ENCODE results near the gene CTNNBIP1.

Gene CTNNBIP1

DNA sequence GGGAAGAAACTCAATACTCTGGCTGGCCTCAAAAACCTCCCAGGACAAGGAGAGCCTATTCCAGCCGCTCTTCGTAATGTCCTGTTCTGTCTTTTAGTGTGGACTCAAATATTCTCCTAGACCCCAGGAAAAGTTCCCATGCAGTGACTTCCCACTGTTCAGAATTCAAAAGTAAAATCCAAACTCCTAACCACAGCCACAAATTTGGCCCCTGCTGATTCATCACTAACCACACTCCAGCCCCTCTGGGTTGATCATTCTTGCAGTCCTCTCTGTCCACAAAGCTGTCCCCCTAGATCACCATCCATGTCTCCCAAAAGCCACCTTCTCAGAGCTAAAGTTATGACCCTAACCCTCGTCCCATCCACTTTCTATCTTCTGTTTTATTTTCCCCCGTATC, 5.1 kb downstream of the CTNNBIP1 start:
- no peak for DNase-seq (ENCODE audit: low read depth in 4 of 4, low spot score in 1 of 4)

DNA sequence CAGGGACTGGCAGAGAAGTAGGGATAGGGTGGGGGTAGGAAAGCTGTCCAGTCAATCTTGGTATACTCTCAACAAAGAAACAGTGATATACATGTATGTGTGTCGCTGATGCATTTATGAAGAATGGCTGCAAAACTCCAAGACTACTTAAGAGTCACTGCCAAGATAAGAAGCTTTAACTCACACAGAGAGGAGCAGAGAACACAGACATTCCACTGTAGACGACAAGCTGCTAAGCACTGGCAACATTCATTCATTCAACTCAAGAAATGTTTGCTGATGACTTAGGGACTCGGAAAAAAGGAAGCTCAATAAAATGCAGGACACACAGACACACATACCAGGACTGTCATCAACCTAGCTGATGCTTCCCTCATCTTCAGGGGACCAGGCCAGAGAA, 5.5 kb downstream of the CTNNBIP1 start:
- DNase-seq (ENCODE audit: low read depth in 4 of 4, low spot score in 1 of 4), result no peak

DNA sequence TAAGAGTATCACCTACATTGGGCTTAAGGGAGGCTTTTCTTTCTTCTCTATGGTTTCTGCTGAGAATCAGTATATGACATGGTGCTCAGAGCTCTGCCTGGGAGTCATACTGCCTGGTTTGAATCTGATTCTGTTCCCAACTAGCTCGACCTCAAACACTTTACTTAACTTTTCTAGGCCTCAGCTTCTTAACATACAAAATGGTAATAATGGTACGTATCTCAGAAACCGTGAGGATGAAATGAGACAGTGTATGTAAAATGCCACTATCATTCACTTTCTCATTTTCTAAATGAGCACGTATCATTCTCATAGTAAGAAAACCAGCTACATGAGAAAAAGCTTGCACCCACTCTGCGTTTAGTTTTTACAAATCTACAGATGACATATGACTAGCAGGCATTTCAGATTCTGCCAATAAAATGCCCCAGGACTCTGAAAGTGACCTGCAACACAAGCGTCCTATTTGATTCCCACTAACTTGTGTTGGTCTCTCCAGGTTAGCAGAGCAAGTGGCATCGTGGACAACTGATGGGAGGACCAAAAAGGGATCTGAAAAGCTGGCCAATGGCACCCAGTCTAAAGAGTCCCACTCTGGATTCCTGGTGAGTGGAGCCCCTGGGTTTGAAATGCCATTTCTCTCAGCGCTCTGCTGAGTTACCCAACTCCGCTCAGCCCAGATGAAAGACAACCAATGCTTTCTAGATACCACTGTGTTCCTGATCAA, 6.1 kb downstream of the CTNNBIP1 start:
- DNase-seq (ENCODE audit: low read depth in 4 of 4, low spot score in 1 of 4), result no peak

DNA sequence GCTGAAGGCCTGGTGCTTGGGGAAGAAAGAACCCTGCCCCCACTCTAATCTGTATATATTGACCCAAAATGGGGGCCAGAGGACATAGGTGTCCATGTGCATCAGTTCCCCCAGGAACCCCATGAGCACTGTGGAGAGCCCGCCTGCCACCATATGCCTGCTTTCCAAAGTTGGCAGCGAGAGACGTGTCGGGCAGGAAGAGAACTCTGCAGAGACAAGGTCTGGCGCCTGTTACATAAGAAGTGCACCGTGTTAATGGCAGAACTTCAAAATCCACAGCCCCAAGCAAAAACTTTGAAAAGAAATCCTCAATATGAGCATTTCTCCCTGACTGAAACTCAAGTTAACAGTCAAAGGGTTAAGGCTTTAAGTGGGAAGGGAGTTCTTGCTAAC, 8.0 kb downstream of the CTNNBIP1 start:
- DNase-seq (ENCODE audit: low read depth in 4 of 4, low spot score in 1 of 4), result no peak

DNA sequence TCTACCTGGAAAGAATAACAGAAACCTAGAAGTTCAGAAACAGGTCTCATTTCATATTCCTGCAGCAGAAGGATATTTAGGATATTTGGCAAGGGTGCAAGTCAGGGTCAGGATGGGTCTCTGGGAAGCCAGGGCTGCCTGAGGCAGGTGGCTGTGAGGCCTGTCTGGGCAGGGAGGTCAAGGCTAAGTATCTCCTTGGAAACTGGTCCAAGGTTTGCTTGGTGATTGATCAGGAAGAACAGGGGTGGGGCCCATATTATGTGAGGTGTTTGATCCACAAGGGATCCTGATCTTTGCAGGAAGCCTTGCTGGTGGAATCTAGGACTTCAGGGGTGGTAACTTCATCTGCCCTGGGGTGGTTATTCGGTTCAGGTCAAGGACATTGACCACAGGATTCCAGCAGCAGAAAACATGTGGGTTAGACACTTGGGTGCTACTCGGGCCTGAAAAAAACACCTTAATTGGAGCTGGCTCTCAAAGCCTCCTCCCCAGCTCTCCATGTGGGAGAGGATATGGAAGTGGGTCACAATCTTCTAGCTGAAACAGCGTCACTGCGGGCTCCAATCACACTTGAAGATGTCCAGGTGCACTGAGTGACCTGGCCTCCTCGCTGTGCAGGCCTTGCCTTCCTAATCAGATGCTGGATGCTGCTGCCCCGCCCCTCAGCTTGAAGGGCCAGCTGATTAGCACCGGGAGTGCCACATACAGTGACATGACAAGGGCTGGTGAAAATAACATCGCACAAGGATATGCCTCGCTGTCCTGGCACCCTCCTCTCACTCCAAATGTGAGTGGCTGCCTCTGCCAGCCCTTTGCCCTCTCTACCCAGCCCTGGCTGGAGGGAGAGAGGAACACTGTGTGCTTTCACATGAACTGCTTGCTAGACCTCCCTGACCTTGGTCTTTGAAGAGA, 8.7 kb downstream of the CTNNBIP1 start:
- DNase-seq (ENCODE audit: low read depth in 4 of 4, low spot score in 1 of 4), result no peak

DNA sequence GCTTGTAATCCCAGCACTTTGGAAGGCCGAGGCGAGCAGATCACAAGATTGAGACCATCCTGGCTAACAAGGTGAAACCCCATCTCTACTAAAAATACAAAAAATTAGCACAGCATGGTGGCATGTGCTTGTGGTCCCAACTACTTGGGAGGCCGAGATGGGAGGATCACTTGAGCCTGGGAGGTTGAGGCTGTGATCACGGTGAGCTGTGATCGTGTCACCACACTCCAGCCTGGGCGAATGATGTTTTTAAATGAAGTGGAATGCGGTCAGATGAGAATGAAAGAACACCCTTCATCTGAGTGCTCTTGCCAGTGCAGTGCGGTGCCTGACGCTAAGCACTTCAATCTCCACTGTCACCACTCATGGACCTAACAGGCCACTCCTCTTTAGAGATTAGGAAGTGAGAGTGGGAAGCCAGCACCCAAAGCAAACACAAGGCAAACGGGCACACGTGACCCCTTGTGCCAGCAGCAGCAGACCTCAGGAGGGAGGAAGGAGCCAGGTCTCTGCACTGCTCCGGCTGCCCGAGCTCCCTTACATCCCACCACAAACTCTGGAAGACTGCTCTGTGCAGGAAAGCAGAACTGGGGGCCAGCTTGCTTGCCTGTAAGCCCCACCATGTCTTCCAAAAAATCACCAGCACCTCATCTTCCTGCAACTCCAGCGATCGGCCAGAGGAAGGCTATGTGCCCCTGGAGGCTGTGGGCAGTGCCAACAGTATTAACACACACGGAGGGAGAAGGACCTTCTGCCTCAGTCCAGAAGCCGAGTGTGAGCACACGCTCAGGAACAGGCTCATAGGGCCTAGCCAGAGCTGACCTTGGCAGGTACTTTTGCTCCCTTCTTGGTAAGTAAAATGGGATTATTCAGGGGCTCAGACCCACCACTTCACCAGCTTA, 9.7 kb downstream of the CTNNBIP1 start:
- DNase-seq (ENCODE audit: low read depth in 4 of 4, low spot score in 1 of 4), result no peak

DNA sequence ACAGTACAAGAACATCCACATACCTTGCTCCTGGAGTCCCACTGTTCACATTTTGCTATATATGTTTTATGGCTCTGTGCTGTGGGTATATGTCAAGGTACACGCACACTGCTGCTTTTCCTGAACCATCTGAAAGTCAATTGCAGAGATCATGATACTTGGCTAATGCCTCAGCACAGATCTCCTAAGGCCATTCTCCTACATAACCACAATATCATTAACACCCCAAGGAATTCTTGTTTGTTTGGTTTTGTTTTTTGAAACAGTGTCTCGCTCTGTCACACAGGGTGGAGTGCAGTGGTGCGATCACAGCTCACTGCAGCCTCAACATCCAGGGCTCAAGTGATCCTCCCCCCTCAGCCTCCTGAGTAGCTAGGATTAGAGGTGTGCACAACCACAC, 16.0 kb downstream of the CTNNBIP1 start:
- DNase-seq (ENCODE audit: low read depth in 4 of 4, low spot score in 1 of 4), result no peak

DNA sequence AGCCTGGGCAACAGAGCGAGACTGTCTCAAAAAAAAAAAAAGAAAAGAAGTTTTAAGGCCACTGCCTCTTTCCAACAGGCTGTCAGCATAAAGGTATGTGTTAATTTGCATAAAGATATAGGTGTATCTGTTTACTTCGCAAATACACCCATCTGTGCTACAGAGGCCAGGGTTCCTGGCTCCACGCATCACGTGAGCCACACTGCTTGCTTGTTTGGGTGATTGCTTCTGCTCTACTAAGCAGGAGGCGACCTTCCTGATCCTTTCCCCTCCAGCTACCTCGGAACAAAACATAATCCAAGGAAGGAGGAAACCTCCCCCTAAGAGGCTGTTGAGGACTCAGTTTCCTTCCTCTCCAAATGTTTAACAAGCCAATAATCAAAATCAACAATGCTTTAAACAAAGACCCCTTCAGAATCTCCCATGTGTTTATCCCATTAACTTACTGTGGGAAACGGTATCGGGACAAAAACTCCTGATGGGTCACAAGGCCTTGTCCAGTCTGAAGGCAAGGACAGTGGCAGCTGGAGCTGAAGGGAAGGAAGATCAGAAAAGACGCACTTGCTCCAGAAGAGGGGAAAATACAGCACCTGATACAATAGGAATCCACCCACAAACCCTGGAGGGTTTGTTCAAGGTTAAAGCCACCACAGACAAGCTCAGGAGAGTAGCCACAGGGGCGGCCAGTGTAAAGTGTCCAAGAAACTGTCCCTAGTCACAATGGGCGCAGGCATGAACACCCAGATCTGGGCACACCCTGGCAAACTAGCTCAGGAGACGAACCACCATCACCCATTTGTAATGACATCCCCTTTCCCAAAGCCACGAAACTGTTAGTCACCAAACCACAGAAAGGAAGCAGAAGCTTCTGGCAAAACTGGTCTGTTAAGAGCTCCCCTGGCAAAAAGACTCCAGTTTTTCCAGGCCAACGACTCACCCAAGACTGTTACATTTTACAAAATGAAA, 17.2 kb downstream of the CTNNBIP1 start:
- no peak for DNase-seq (ENCODE audit: low read depth in 4 of 4, low spot score in 1 of 4)

DNA sequence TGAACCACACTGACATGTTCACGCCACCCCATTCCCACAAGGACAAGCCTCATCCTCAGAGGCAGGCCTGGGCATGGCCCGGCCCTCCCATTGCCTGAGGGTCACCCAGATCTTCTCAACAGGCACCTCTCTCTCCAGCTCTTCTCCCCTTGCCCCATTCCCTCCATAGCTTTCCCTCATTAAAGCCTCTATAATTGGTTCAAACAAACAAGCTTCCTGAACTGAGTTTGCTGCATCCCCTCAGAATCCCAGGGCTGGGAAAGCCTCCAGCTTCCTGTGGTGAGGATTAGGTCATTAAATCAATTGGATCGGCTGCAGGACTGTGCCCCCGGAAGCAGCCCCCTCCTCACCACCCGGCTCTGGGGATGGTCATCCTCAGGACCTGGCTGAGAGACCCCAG, 18.9 kb downstream of the CTNNBIP1 start:
- DNase-seq (ENCODE audit: low read depth in 4 of 4, low spot score in 1 of 4), result no peak

DNA sequence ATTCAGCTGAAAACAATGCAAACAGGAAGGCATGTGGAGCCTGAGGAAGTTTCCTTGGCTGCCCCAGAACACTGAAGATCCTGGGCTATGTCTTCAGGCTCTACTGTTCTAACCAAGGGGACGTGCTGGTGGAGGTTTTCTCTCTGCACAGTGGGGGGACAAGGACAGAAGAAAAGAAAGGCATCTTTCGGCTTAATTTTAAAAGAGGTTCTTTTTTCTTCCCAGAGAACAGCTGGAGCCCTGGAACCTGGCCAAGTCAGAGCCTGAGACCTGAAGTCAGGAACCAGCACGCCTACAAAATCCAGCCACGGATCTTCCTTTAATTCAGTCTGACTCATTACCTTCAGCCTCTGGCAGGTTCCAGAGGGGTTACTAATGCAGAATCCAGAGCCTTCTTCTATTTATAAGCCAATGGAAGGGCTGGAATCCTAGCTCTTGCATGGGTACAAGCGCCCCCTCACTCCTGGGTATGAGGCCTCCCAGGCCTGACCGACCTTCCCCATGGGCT, 19.8 kb downstream of the CTNNBIP1 start:
- DNase-seq (ENCODE audit: low read depth in 4 of 4, low spot score in 1 of 4), result no peak

DNA sequence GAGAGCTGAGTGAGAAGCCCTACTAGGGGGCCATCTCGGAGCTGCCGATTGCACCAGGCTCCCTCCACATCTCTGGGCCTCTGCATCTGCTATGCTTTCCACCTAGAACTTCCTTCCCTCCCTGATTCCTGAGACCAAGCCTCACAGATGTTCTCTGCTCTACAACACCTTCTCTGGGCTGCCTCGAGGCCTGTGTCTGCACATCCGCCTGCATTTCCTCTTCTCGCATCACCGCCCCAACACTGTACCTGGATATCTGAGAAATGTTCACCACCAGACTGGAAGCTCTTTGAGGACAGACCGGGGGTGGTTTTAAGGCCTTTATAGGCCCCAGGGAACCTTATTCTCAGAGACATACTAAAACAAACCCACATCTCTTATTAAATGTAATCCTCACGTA, 20.7 kb downstream of the CTNNBIP1 start:
- DNase-seq (ENCODE audit: low read depth in 4 of 4, low spot score in 1 of 4), result no peak

DNA sequence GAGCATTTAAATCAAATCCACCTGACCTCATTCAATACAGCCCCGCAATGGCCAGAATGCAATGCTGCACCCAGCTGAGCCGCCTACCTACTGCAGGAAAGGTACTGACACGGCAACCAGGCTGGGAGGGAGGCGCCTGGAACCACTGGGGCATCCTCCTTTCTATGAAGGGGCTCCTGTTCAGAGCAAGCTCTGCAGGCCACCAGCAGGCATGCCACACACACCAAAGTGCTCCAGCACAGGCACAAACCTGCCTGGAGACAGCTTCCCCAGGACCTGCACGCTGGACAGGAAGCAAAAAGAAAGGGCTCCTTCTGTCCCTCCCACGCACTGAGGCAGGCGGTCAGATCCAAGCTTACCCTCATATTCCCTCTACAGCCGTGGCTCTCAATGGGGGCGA, 21.2 kb downstream of the CTNNBIP1 start:
- no peak for DNase-seq (ENCODE audit: low read depth in 4 of 4, low spot score in 1 of 4)

DNA sequence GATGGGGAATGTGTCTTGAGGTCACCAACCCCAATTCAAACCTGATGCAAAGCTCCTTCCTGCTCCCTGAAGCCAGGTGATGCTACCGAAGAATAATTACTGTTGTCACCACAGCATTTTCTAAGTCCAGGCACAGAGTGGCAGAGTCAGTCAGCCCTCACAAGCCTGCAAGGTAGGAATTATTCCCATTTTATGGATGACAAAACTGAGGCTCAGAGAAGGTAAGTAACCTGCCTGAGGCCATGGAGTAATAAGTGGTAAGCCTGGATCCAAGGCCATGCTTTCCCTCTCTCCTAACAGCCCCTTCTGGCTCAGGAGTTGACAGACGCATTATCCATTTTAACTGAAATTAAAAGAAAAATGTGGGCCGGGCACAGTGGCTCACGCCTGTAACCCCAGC, 23.0 kb downstream of the CTNNBIP1 start:
- DNase-seq (ENCODE audit: low read depth in 4 of 4, low spot score in 1 of 4), result no peak

DNA sequence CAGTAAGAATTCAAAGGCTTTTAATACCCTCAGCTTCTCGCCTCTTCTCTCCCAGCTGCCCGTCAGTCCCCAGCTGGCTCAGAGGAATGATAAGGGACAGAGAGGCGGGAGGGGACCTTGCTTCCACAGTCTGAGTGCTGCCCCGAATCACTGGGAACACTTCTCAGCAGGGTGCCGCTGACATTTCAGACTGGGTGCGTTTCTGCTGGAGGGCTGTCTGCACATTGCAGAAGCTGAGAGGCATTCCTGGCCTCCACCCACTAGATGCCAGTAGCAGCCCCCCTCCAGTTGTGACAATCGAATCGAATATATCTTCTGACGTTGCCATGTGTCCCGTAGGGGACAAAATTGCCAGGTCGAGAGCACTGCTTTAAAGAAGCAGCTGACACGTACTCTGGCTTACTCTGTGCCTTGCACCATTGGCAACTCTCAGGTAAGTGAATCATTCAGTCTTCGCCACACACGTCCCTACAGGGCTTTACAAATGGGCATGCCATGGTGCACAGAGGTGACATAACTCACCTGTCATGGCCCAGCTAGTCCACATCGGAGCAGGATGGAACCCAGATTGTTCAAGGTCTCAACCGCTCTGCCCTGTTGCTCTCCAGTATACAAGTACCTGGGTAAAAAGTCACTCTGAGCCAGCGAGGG, 23.9 kb downstream of the CTNNBIP1 start:
- no peak for DNase-seq (ENCODE audit: low read depth in 4 of 4, low spot score in 1 of 4)

DNA sequence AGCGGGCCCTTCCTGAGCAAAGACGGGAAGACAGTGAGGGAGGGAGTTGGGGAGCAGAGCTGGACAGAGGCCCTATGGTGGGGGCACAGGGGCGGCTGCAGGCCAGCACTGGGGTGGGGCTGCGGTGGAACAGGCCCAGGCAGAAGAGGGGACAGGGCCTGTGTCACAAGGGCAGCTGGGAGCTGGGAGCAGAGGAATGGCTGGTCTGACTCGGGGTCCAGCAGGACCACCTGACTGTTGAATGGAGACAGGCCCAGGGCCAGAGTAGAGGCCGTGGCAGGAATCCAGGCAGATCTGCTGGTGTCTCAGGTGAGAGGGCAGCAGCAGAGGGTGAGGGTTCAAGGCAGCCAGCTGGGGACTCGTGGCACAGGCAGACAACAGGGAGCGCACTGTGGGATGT, 25.3 kb downstream of the CTNNBIP1 start:
- DNase-seq (ENCODE audit: low read depth in 4 of 4, low spot score in 1 of 4), result no peak

DNA sequence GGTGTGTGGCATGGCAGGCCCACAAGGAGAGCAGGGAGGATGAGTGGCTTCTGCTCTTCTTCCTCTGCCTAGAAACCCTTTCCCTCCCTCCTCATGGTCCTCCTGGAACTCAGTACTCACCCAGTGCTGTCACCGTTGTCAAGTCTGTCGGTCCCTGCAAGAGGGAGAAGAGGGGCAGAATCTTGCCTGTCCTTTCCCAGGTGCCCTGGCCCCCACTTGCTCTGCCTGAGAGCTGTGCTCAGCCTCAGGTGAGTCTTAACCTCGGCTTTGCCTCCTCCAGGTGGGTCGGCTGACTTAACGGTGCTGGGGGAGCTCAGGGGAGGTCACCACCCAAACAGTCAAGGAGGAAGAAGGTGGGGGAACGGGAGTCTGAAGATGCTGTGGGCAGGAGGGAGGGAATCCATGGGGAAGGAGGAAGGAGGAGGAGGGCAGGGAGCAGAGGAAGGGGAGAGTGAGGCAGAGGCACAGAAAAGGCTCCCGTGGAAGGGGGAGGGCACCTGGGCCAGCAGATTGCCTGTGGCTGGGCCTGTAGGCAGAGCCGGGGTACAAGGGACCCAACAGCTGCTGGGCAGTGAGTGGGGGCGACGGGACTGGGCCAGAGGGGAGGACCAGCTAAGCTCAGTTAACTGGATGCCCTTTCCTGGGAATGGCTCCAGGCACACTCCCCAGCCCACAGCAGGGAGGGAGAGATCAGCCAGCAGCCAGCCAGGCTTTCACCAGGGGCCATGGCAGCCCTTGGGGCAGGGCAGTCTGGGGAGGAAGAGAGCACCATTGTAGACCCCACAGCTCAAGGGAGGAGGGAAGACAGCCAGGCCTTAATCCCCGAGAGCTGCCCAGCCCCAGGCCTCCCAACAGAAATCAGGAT, 26.3 kb downstream of the CTNNBIP1 start:
- DNase-seq (ENCODE audit: low read depth in 4 of 4, low spot score in 1 of 4), result no peak

DNA sequence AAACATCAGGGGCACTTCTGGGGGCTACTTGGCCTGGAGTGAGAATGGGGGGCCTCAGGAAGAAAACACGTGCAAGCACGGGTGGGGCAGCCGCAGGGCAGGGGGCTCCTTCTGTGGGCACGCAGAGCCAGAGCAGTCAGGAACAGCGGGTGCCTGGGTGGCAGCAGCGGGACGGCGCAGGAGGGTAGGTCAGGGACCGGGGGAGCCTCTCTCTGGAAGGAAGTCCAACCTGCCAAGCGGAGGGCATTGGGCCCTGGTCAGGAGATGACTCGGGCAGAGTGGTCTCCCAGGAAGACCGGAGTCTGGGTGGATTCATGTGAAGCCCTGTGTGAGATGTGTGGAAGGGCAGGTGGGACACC, 27.1 kb downstream of the CTNNBIP1 start:
- DNase-seq (ENCODE audit: low read depth in 4 of 4, low spot score in 1 of 4), result no peak

DNA sequence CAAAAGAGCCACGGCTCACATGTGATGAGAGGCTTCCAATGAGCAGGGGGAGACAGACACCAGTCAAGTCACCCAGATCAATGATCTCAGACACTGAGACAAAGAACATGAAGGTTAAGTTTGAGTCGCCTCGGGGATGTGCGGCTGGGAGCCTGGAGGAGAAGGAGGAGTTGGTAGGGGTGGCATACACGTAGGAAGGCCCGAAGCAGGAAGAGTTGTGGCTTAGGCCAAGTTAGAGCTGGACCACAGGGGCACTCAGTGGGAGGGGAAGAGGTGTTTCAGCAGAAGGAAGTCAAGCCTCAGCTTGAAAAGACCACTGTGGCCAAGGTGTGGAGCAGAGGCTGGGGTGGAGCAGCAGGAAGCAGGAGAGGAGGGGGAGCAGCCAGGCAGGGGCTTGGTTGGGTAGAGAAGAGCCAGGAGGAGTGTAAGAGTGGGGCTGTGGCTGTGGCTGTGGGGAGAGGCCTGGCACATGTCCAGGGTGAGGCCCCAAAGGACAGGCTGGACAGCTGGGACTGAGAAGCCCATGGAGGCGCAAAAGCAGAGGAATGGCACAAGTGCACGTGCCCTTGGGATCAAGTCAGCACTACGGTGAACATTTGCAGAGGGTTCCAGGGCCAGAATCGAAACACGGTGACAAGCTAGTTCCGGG, 27.6 kb downstream of the CTNNBIP1 start:
- DNase-seq (ENCODE audit: low read depth in 4 of 4, low spot score in 1 of 4), result no peak
